ENCODE data around the gene SELENOM.
A peak's percentile ranks its signal among the peaks of the same experiment; 100 is the strongest.

SELENOM gene, protein sequence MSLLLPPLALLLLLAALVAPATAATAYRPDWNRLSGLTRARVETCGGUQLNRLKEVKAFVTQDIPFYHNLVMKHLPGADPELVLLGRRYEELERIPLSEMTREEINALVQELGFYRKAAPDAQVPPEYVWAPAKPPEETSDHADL

DNA sequence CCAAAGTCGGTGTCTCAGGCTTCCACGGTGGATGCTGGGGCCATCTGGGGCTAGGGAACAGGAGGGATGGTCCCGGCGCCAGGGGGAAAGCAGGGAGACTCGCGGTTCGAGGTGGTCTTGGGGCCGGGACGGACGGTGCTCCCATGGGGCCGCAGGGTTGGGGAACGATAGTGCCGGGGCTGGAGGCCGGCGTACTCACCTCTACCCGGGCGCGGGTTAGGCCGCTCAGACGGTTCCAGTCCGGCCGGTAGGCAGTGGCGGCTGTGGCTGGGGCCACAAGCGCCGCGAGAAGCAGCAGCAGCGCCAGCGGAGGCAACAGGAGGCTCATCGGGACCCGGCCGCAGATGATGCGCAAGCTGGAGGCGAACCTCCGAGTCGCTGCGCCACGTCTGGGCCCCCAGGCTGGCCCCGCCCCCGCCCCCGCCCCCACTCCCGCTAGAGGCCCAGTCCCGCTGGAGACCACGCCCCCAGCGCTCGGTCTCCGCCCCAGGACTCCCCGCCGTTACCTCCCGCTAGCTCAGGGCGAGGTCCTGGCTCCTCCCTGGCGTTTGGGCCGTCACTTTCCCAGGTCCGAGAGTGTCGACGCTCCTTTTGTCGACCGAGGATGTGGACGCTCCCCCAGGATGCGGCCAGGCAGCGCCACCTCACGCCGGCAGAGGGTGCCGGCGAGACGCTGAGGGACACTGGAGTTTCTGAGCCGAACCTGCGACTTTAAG is at the start of gene SELENOM:
TSS of gene SELENOM (minus strand) at position 391 of the 716 bp plus-strand sequence. CDS start at position 328, 63 bp downstream.
- TF ChIP-seq, protein P1, sequence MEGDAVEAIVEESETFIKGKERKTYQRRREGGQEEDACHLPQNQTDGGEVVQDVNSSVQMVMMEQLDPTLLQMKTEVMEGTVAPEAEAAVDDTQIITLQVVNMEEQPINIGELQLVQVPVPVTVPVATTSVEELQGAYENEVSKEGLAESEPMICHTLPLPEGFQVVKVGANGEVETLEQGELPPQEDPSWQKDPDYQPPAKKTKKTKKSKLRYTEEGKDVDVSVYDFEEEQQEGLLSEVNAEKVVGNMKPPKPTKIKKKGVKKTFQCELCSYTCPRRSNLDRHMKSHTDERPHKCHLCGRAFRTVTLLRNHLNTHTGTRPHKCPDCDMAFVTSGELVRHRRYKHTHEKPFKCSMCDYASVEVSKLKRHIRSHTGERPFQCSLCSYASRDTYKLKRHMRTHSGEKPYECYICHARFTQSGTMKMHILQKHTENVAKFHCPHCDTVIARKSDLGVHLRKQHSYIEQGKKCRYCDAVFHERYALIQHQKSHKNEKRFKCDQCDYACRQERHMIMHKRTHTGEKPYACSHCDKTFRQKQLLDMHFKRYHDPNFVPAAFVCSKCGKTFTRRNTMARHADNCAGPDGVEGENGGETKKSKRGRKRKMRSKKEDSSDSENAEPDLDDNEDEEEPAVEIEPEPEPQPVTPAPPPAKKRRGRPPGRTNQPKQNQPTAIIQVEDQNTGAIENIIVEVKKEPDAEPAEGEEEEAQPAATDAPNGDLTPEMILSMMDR (conservative IDR thresholded peaks at IDR 0.05; ENCODE audit: control insufficient read depth, insufficient read depth, low read depth, low read length): peak; percentile 86
- peak; percentile 98 for DNase-seq (ENCODE audit: low read depth)
- H3K4me3 ChIP-seq (ENCODE audit: control insufficient read depth, low read depth, low read length): peak within 1 kb of the TSS; percentile 78

DNA sequence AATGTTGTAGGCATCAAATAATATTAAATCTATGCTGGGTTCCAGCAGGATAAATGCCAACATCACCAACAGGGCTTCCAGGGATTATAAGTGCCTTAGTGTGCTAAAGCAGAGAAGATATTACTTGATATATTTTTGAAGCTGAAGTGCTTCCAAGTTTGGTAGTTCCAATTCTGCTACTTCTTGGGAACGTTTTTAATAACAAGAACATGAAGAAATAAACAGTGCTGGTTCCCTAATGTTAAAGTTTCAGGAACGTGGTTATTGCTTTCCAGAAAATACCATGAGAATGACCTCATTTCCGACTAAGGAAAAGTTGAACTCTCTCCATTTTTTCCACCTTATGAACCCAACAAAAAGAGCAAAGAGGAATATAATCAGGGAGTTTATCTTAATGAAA is 48.1 kb upstream of the SELENOM start:
- peak; percentile 23 for DNase-seq (ENCODE audit: low read depth)

DNA sequence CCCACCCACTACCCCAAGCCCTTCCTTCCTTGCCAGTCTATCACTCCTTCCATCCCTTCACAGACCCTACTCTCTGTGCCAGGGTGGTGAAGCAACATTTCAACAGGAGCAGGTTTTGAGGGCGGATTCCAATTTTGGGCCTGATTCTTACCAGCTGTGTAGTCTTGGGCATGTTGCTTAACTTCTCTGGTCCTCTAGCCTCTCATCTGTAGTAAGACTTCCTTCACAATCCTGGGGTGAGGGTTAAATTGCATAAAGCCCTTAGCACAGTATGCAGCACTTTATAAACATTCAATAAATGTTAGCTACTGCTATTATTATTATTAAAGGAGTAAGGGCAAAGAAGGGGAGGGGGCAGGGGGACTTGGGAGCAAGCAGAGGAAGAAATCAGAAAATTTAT is 47.6 kb upstream of the SELENOM start:
- DNase-seq (ENCODE audit: low read depth): no peak
- TF ChIP-seq, protein P1 (conservative IDR thresholded peaks at IDR 0.05; ENCODE audit: control insufficient read depth, insufficient read depth, low read depth, low read length): no peak
- no peak overlapping the region for H3K4me3 ChIP-seq (ENCODE audit: control insufficient read depth, low read depth, low read length)

More for the DNA sequence above, 48.1 kb upstream of the SELENOM start:
- TF ChIP-seq, protein P1 (conservative IDR thresholded peaks at IDR 0.05; ENCODE audit: control insufficient read depth, insufficient read depth, low read depth, low read length): no peak
- H3K4me3 ChIP-seq (ENCODE audit: control insufficient read depth, low read depth, low read length): no peak overlapping the region

DNA sequence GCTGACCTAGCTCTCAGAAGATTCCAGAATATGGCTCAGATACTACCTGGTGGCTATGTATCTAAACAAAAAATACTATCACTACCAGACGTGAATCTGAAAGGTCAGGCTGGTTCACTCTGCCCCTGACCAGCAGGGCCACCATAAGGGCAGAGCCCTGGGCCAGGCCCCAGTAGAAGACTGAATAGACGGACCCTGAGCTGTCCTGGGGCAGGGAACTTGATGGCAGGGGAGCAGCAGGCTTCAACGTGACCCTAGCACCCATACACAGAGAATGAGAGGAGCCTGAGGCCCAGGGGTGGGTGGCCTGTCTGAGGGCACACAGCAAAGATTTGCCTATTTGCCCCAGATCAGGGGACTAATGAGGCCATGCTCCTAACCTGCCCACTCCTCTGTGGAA is 46.0 kb upstream of the SELENOM start:
- TF ChIP-seq, protein P1 (conservative IDR thresholded peaks at IDR 0.05; ENCODE audit: control insufficient read depth, insufficient read depth, low read depth, low read length): no peak
- DNase-seq (ENCODE audit: low read depth): no peak
- no peak overlapping the region for H3K4me3 ChIP-seq (ENCODE audit: control insufficient read depth, low read depth, low read length)

DNA sequence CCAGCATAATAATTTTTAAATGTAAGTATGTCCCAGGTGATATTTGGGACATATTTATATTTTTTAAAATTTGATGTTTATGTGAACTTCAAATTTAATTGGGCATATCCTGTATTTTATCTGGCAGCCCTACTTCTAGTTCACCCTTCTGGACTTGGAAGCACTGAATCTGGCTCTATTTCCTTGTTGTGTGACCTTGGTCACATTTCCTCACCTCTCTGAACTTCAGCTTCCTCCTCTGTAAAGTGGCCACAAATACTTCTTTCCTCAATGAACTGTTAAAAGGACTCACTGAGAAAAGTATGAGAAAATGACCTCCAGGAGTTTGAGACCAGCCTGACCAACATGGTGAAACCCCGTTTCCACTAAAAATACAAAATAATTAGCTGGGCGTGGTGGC is 44.5 kb upstream of the SELENOM start:
- DNase-seq (ENCODE audit: low read depth): no peak
- H3K4me3 ChIP-seq (ENCODE audit: control insufficient read depth, low read depth, low read length): no peak overlapping the region
- TF ChIP-seq, protein P1 (conservative IDR thresholded peaks at IDR 0.05; ENCODE audit: control insufficient read depth, insufficient read depth, low read depth, low read length): no peak

DNA sequence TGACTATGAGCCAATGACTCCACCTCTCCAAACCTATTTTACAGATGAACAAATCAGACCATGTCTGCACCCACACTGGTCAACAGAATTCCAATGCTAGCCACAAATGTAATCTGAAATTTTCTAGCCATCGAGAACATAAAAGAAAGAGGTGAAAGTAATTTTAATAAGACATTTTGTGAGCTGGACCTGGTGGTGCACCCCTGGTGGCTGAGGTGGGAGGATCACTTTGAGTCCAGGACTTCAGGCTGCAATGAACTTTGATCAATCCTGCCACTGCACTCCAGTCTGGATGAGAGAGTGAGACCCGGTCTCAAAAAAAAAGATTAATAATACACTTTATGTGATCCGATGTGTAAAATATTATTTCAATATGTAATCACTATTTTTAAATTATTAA is 43.2 kb upstream of the SELENOM start:
- TF ChIP-seq, protein P1 (conservative IDR thresholded peaks at IDR 0.05; ENCODE audit: control insufficient read depth, insufficient read depth, low read depth, low read length): peak; percentile 35
- H3K4me3 ChIP-seq (ENCODE audit: control insufficient read depth, low read depth, low read length): no peak overlapping the region
- no peak for DNase-seq (ENCODE audit: low read depth)
